ENCODE results near the gene FHAD1. TPM values are rescaled to one million over a fixed set of nuclear protein-coding genes. Genes with fewer than 3 reads are reported as not detected.

The FHAD1 gene
- total RNA-seq, 2 experiments from 2014 or later, result not detected

- ChIA-PET POLR2A (interaction anchor here (0.6 kb wide), 1 partner anchor 10 kb away, joined by 3 read pairs; no protein-coding TSS in a partner anchor), CTCF (ENCODE audit: unreplicated experiment) (no interaction called here)
- TF ChIP-seq, protein P1, sequence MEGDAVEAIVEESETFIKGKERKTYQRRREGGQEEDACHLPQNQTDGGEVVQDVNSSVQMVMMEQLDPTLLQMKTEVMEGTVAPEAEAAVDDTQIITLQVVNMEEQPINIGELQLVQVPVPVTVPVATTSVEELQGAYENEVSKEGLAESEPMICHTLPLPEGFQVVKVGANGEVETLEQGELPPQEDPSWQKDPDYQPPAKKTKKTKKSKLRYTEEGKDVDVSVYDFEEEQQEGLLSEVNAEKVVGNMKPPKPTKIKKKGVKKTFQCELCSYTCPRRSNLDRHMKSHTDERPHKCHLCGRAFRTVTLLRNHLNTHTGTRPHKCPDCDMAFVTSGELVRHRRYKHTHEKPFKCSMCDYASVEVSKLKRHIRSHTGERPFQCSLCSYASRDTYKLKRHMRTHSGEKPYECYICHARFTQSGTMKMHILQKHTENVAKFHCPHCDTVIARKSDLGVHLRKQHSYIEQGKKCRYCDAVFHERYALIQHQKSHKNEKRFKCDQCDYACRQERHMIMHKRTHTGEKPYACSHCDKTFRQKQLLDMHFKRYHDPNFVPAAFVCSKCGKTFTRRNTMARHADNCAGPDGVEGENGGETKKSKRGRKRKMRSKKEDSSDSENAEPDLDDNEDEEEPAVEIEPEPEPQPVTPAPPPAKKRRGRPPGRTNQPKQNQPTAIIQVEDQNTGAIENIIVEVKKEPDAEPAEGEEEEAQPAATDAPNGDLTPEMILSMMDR (conservative IDR thresholded peaks at IDR 0.05; ENCODE audit: low read length), result no peak
- TF ChIP-seq EZH2phosphoT487 (IDR thresholded peaks at IDR 0.05; ENCODE audit: borderline replicate concordance, low read depth, low read length), result no peak
- Histone ChIP-seq H3K4me2 (ENCODE audit: low read length) (no peak overlapping the region), H4K20me1 (ENCODE audit: insufficient read depth, low read length) (no peaks in the 10 kb centered on the region), H2AFZ (ENCODE audit: low read length) (no peak overlapping the region), H3K27ac (ENCODE audit: low read depth, low read length, poor library complexity, severe bottlenecking) (no peak overlapping the region), H3K4me3 (ENCODE audit: low read depth, low read length, poor library complexity, severe bottlenecking) (no peak overlapping the region), H3K9me3 (ENCODE audit: low read length) (no peaks in the 10 kb centered on the region), H3K4me1 (ENCODE audit: insufficient read depth, low read length, poor library complexity, severe bottlenecking) (peaks cover 9% of the 10 kb centered on the region), H3K36me3 (ENCODE audit: insufficient read depth, low read length) (no peaks in the 10 kb centered on the region), H3K79me2 (ENCODE audit: insufficient read depth, low read depth, low read length) (no peaks in the 10 kb centered on the region), H3K9me2 (ENCODE audit: insufficient read depth, low read length) (no peaks in the 10 kb centered on the region)
- intact Hi-C loops (cut with micrococcal nuclease; ENCODE audit: unreplicated experiment), result no loop called here
- no TSS peak for BruUV-seq (replicated peaks)
- DNase-seq (ENCODE audit: low spot score), result no peak
Observed at GRCh38 chr1:15357612-15358207, 110.7 kb downstream of the FHAD1 start.

- H3K4me2 ChIP-seq (ENCODE audit: low read length), result no peak overlapping the region
- no peaks in the 10 kb centered on the region for H4K20me1 ChIP-seq (ENCODE audit: insufficient read depth, low read length)
- TF ChIP-seq, protein P1 (conservative IDR thresholded peaks at IDR 0.05; ENCODE audit: low read length), result no peak
- no peak for TF ChIP-seq EZH2phosphoT487 (IDR thresholded peaks at IDR 0.05; ENCODE audit: borderline replicate concordance, low read depth, low read length)
- peaks cover 10% of the 10 kb centered on the region for H3K4me1 ChIP-seq (ENCODE audit: insufficient read depth, low read length, poor library complexity, severe bottlenecking)
- H3K36me3 ChIP-seq (ENCODE audit: insufficient read depth, low read length), result no peaks in the 10 kb centered on the region
- H3K27ac ChIP-seq (ENCODE audit: low read depth, low read length, poor library complexity, severe bottlenecking), result no peak overlapping the region
- no TSS peak for BruUV-seq (replicated peaks)
- no peaks in the 10 kb centered on the region for H3K9me2 ChIP-seq (ENCODE audit: insufficient read depth, low read length)
- ChIA-PET CTCF (ENCODE audit: unreplicated experiment) (no interaction called here), POLR2A (no interaction called here)
- no peaks in the 10 kb centered on the region for H3K9me3 ChIP-seq (ENCODE audit: low read length)
- no peaks in the 10 kb centered on the region for H3K79me2 ChIP-seq (ENCODE audit: insufficient read depth, low read depth, low read length)
- no peak overlapping the region for H2AFZ ChIP-seq (ENCODE audit: low read length)
- intact Hi-C loops (cut with micrococcal nuclease; ENCODE audit: unreplicated experiment), result no loop called here
- H3K4me3 ChIP-seq (ENCODE audit: low read depth, low read length, poor library complexity, severe bottlenecking), result no peak overlapping the region
- DNase-seq (ENCODE audit: low spot score), result no peak
Observed at GRCh38 chr1:15358565-15359133, 111.6 kb downstream of the FHAD1 start.

- H3K27ac ChIP-seq (ENCODE audit: low read depth, low read length, poor library complexity, severe bottlenecking), result no peak overlapping the region
- H3K9me2 ChIP-seq (ENCODE audit: insufficient read depth, low read length), result no peaks in the 10 kb centered on the region
- H4K20me1 ChIP-seq (ENCODE audit: insufficient read depth, low read length), result no peaks in the 10 kb centered on the region
- H3K4me3 ChIP-seq (ENCODE audit: low read depth, low read length, poor library complexity, severe bottlenecking), result no peak overlapping the region
- no peaks in the 10 kb centered on the region for H3K9me3 ChIP-seq (ENCODE audit: low read length)
- BruUV-seq (replicated peaks), result no TSS peak
- ChIA-PET POLR2A (no interaction called here), CTCF (ENCODE audit: unreplicated experiment) (no interaction called here)
- H2AFZ ChIP-seq (ENCODE audit: low read length), result no peak overlapping the region
- no peak for DNase-seq (ENCODE audit: low spot score)
- H3K79me2 ChIP-seq (ENCODE audit: insufficient read depth, low read depth, low read length), result no peaks in the 10 kb centered on the region
- TF ChIP-seq, protein P1 (conservative IDR thresholded peaks at IDR 0.05; ENCODE audit: low read length), result no peak
- TF ChIP-seq EZH2phosphoT487 (IDR thresholded peaks at IDR 0.05; ENCODE audit: borderline replicate concordance, low read depth, low read length), result no peak
- intact Hi-C loops (cut with micrococcal nuclease; ENCODE audit: unreplicated experiment), result no loop called here
- peaks cover 10% of the 10 kb centered on the region for H3K4me1 ChIP-seq (ENCODE audit: insufficient read depth, low read length, poor library complexity, severe bottlenecking)
- no peaks in the 10 kb centered on the region for H3K36me3 ChIP-seq (ENCODE audit: insufficient read depth, low read length)
- H3K4me2 ChIP-seq (ENCODE audit: low read length), result no peak overlapping the region
Observed at GRCh38 chr1:15360700-15361099, 113.7 kb downstream of the FHAD1 start.
